Measurements from ENCODE around the gene SGPP2. TPM values are rescaled to one million over a fixed set of nuclear protein-coding genes. Genes with fewer than 3 reads are reported as not detected.

The SGPP2 gene
- total RNA-seq, 1 experiment from 2014 or later, result 0.09 TPM

GRCh38 chr2:222563936-222564335 lies 139.6 kb downstream of the SGPP2 start:
- intact Hi-C loops (cut with micrococcal nuclease; ENCODE audit: unreplicated experiment), result loop anchor here (2.0 to 5.0 kb wide), 2 partner anchors 507 to 527 kb away; no protein-coding TSS in a partner anchor
- H3K9me3 ChIP-seq (ENCODE audit: low read depth, low read length, poor library complexity, severe bottlenecking), result no peaks in the 10 kb centered on the region
- ChIA-PET CTCF (no interaction called here), POLR2A (ENCODE audit: low non-redundant PET) (no interaction called here)
- no TSS peak for BruUV-seq (replicated peaks)
- peaks cover 12% of the 10 kb centered on the region for H3K36me3 ChIP-seq (ENCODE audit: insufficient read depth, low read length, poor library complexity, severe bottlenecking)
- no peaks in the 10 kb centered on the region for H3K27me3 ChIP-seq (replicated peaks; ENCODE audit: insufficient read depth, low read depth, low read length, poor library complexity)
- peaks cover 2% of the 10 kb centered on the region for H3K4me1 ChIP-seq (ENCODE audit: insufficient read depth, low read length, poor library complexity, severe bottlenecking)
- H3K4me3 ChIP-seq (ENCODE audit: low read depth, low read length, poor library complexity, severe bottlenecking), result no peak overlapping the region
- TF ChIP-seq, protein P1, sequence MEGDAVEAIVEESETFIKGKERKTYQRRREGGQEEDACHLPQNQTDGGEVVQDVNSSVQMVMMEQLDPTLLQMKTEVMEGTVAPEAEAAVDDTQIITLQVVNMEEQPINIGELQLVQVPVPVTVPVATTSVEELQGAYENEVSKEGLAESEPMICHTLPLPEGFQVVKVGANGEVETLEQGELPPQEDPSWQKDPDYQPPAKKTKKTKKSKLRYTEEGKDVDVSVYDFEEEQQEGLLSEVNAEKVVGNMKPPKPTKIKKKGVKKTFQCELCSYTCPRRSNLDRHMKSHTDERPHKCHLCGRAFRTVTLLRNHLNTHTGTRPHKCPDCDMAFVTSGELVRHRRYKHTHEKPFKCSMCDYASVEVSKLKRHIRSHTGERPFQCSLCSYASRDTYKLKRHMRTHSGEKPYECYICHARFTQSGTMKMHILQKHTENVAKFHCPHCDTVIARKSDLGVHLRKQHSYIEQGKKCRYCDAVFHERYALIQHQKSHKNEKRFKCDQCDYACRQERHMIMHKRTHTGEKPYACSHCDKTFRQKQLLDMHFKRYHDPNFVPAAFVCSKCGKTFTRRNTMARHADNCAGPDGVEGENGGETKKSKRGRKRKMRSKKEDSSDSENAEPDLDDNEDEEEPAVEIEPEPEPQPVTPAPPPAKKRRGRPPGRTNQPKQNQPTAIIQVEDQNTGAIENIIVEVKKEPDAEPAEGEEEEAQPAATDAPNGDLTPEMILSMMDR (conservative IDR thresholded peaks at IDR 0.05; ENCODE audit: low read depth, low read length), result no peak
- TF ChIP-seq EZH2 (IDR thresholded peaks at IDR 0.05; ENCODE audit: borderline replicate concordance, low read depth, low read length, poor library complexity, severe bottlenecking), result no peak
- no peak overlapping the region for H3K27ac ChIP-seq (ENCODE audit: low read depth, low read length, poor library complexity, severe bottlenecking)
- no peak for DNase-seq (ENCODE audit: low spot score)

- BruUV-seq (replicated peaks), result no TSS peak
- H3K36me3 ChIP-seq (ENCODE audit: insufficient read depth, low read length, poor library complexity, severe bottlenecking), result peaks cover 17% of the 10 kb centered on the region
- TF ChIP-seq, protein P1 (conservative IDR thresholded peaks at IDR 0.05; ENCODE audit: low read depth, low read length), result no peak
- TF ChIP-seq EZH2 (IDR thresholded peaks at IDR 0.05; ENCODE audit: borderline replicate concordance, low read depth, low read length, poor library complexity, severe bottlenecking), result no peak
- H3K27ac ChIP-seq (ENCODE audit: low read depth, low read length, poor library complexity, severe bottlenecking), result no peak overlapping the region
- H3K27me3 ChIP-seq (replicated peaks; ENCODE audit: insufficient read depth, low read depth, low read length, poor library complexity), result no peaks in the 10 kb centered on the region
- POLR2A ChIA-PET (ENCODE audit: low non-redundant PET), result no interaction called here
- no peak overlapping the region for H3K4me3 ChIP-seq (ENCODE audit: low read depth, low read length, poor library complexity, severe bottlenecking)
- intact Hi-C loops (cut with micrococcal nuclease; ENCODE audit: unreplicated experiment), result no loop called here
- no peaks in the 10 kb centered on the region for H3K9me3 ChIP-seq (ENCODE audit: low read depth, low read length, poor library complexity, severe bottlenecking)
- DNase-seq (ENCODE audit: low spot score), result no peak
- CTCF ChIA-PET, result no interaction called here
- peaks cover 15% of the 10 kb centered on the region for H3K4me1 ChIP-seq (ENCODE audit: insufficient read depth, low read length, poor library complexity, severe bottlenecking)
Measured at GRCh38 chr2:222566229-222566628, 141.9 kb downstream of the SGPP2 start.

DNA sequence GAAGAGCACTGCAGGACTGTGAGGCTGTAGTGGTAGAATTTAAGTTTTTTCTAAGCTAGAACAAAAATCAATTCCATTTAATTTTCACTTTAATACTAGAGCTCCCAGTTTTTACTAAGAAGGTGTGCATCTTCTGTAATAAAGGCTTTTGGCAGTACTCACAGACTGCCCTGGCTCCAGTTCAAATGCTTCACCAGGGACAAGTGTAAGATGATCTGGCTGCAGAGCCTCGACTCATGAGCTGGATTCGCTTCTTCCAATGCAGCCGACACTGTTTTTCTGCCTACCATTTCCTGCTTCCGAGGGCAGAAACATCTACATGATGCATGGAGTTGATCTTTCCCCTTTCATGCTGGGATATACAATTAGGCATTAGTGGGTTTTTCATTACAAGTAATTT lies 144.5 kb downstream of the SGPP2 start:
- H3K4me3 ChIP-seq (ENCODE audit: low read depth, low read length, poor library complexity, severe bottlenecking), result no peak overlapping the region
- DNase-seq (ENCODE audit: low spot score), result no peak
- H3K9me3 ChIP-seq (ENCODE audit: low read depth, low read length, poor library complexity, severe bottlenecking), result no peaks in the 10 kb centered on the region
- no peak for TF ChIP-seq EZH2 (IDR thresholded peaks at IDR 0.05; ENCODE audit: borderline replicate concordance, low read depth, low read length, poor library complexity, severe bottlenecking)
- TF ChIP-seq, protein P1 (conservative IDR thresholded peaks at IDR 0.05; ENCODE audit: low read depth, low read length), result no peak
- H3K4me1 ChIP-seq (ENCODE audit: insufficient read depth, low read length, poor library complexity, severe bottlenecking), result peaks cover 34% of the 10 kb centered on the region
- ChIA-PET POLR2A (ENCODE audit: low non-redundant PET) (no interaction called here), CTCF (no interaction called here)
- intact Hi-C loops (cut with micrococcal nuclease; ENCODE audit: unreplicated experiment), result no loop called here
- no peak overlapping the region for H3K27ac ChIP-seq (ENCODE audit: low read depth, low read length, poor library complexity, severe bottlenecking)
- peaks cover 26% of the 10 kb centered on the region for H3K36me3 ChIP-seq (ENCODE audit: insufficient read depth, low read length, poor library complexity, severe bottlenecking)
- H3K27me3 ChIP-seq (replicated peaks; ENCODE audit: insufficient read depth, low read depth, low read length, poor library complexity), result no peaks in the 10 kb centered on the region
- BruUV-seq (replicated peaks), result no TSS peak
